ENCODE data around the gene IDE. TPM values are rescaled to one million over a fixed set of nuclear protein-coding genes. Genes with fewer than 3 reads are reported as not detected.

Gene IDE
- total and polyA plus RNA-seq, 5 donors = 13.4 to 54.1 (median 49.2) TPM

DNA sequence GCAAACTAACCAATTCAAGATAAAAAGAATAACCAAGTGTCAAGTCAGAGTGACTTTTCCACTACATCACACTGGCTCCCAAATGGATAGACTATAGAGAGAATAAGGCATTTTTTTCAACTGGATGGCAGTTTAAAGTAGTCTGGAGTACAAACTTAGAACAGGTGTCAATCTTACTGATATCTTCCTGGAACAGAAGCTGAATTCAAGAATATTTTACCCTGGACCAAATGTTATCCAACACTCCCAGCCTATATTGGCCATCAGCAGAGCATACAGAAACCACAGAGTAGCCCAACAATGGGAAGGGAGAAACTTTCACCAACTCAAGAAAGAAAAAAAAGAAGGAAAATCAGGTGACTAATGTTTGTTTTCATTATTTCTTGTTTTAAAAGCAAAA lies 11.5 kb downstream of the IDE start:
- ATAC-seq = no peak
- Histone ChIP-seq H3K9me3 (ENCODE audit: control insufficient read depth, low read length) (no peaks in the 10 kb centered on the region), H3K4me1 (ENCODE audit: control insufficient read depth, insufficient read depth, low read length) (peaks cover 2% of the 10 kb centered on the region), H3K4me3 (ENCODE audit: low read length) (no peak overlapping the region), H3K27me3 (ENCODE audit: control insufficient read depth, insufficient read depth) (no peaks in the 10 kb centered on the region), H3K27ac (ENCODE audit: low read length) (no peak overlapping the region)
- intact Hi-C loops (cut with DNase I) = no loop called here
- no peak for DNase-seq

DNA sequence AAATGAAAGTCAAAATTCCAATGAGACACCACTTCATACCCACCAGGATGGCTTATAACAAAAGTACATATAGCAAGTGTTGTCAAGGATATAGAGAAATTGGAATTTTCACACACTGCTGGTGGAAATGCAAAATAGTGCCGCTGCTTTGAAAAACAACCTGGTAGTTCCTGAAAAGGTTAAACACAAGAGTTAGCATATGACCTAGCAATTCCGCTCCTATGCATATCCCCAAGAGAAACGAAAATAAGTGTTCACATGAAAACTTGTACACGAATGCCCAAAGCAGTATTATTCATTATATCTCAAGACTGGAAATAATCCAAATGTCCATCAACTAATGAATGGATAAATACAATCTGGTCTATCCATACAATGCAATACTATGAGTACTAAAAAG lies 14.8 kb downstream of the IDE start:
- Histone ChIP-seq H3K4me3 (ENCODE audit: low read length) (no peak overlapping the region), H3K4me1 (ENCODE audit: control insufficient read depth, insufficient read depth, low read length) (no peaks in the 10 kb centered on the region), H3K27ac (ENCODE audit: low read length) (no peak overlapping the region), H3K27me3 (ENCODE audit: control insufficient read depth, insufficient read depth) (no peaks in the 10 kb centered on the region), H3K9me3 (ENCODE audit: control insufficient read depth, low read length) (peaks cover 2% of the 10 kb centered on the region)
- intact Hi-C loops (cut with DNase I) = no loop called here
- WGBS = 97% methylated on average over 4 of the region's 4 CpGs
- no peak for ATAC-seq
- no peak for DNase-seq

DNA sequence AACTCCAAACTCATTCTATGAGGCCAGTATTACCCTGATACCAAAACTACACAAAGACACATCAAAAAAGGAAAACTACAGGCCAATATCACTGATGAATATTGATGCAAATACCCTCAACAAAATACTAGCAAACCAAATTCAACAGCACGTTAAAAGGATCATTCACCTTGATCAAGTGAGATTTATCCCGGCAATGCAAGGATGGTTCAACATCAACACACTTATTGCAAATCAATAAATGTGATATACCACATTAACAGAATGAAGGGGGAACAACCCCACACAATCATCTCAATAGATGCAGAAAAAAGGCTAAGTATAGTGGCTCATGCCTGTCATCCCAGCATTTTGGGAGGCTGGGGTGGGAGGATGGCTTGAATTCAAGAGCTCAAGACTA lies 19.9 kb downstream of the IDE start:
- no peak overlapping the region for H3K27ac ChIP-seq (ENCODE audit: low read length)
- no peaks in the 10 kb centered on the region for H3K4me1 ChIP-seq (ENCODE audit: control insufficient read depth, insufficient read depth, low read length)
- intact Hi-C loops (cut with DNase I) = no loop called here
- no peaks in the 10 kb centered on the region for H3K27me3 ChIP-seq (ENCODE audit: control insufficient read depth, insufficient read depth)
- DNase-seq = no peak
- peaks cover 2% of the 10 kb centered on the region for H3K9me3 ChIP-seq (ENCODE audit: control insufficient read depth, low read length)
- no peak for ATAC-seq
- no peak overlapping the region for H3K4me3 ChIP-seq (ENCODE audit: low read length)
- WGBS = 95% methylated on average over 2 of the region's 2 CpGs

- intact Hi-C loops (cut with DNase I) = no loop called here
- no peaks in the 10 kb centered on the region for H3K27me3 ChIP-seq (ENCODE audit: control insufficient read depth, insufficient read depth)
- no peak overlapping the region for H3K4me3 ChIP-seq (ENCODE audit: low read length)
- ATAC-seq = no peak
- WGBS = 83% methylated on average over 5 of the region's 5 CpGs
- H3K4me1 ChIP-seq (ENCODE audit: control insufficient read depth, insufficient read depth, low read length) = no peaks in the 10 kb centered on the region
- peaks cover 2% of the 10 kb centered on the region for H3K9me3 ChIP-seq (ENCODE audit: control insufficient read depth, low read length)
- H3K27ac ChIP-seq (ENCODE audit: low read length) = no peak overlapping the region
- no peak for DNase-seq
Measured at GRCh38 chr10:92552310-92552709, 21.6 kb downstream of the IDE start.

DNA sequence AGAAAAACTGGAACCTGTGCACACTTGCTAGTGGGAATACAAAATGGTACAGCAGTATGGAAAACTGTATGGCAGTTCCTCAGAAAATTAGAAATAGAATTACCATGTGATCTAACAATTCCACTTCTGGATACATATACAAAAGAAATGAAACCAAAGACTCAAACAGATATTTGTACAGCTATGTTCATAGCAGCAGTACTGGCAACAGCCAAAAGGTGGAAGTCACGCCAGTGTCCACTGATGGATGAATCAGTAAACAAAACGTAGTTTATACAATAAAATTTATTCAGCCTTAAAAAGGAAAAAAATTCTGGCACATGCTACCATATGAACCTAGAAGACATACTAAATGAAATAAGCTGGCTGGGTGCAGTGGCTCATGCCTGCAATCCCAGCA lies 23.0 kb downstream of the IDE start:
- H3K27me3 ChIP-seq (ENCODE audit: control insufficient read depth, insufficient read depth) = no peaks in the 10 kb centered on the region
- H3K4me1 ChIP-seq (ENCODE audit: control insufficient read depth, insufficient read depth, low read length) = no peaks in the 10 kb centered on the region
- 63% methylated on average over 2 of the region's 2 CpGs for WGBS
- H3K27ac ChIP-seq (ENCODE audit: low read length) = no peak overlapping the region
- H3K9me3 ChIP-seq (ENCODE audit: control insufficient read depth, low read length) = peaks cover 2% of the 10 kb centered on the region
- intact Hi-C loops (cut with DNase I) = no loop called here
- DNase-seq (no peak), ATAC-seq (no peak)
- no peak overlapping the region for H3K4me3 ChIP-seq (ENCODE audit: low read length)

GRCh38 chr10:92547676-92548075 lies 26.2 kb downstream of the IDE start:
- Histone ChIP-seq H3K27ac (ENCODE audit: low read length) (no peak overlapping the region), H3K4me3 (ENCODE audit: low read length) (no peak overlapping the region), H3K4me1 (ENCODE audit: control insufficient read depth, insufficient read depth, low read length) (no peaks in the 10 kb centered on the region), H3K27me3 (ENCODE audit: control insufficient read depth, insufficient read depth) (no peaks in the 10 kb centered on the region), H3K9me3 (ENCODE audit: control insufficient read depth, low read length) (no peaks in the 10 kb centered on the region)
- intact Hi-C loops (cut with DNase I) = no loop called here
- ATAC-seq (no peak), DNase-seq (no peak)
- WGBS = 89% methylated on average over 4 of the region's 4 CpGs

- H3K4me1 ChIP-seq (ENCODE audit: control insufficient read depth, insufficient read depth, low read length) = no peaks in the 10 kb centered on the region
- H3K27ac ChIP-seq (ENCODE audit: low read length) = no peak overlapping the region
- no peaks in the 10 kb centered on the region for H3K9me3 ChIP-seq (ENCODE audit: control insufficient read depth, low read length)
- ATAC-seq = no peak
- H3K27me3 ChIP-seq (ENCODE audit: control insufficient read depth, insufficient read depth) = no peaks in the 10 kb centered on the region
- intact Hi-C loops (cut with DNase I) = no loop called here
- no peak overlapping the region for H3K4me3 ChIP-seq (ENCODE audit: low read length)
- no peak for DNase-seq
- 94% methylated on average over 1 of the region's 1 CpG for WGBS
Measured at GRCh38 chr10:92545556-92545955, 28.3 kb downstream of the IDE start.

DNA sequence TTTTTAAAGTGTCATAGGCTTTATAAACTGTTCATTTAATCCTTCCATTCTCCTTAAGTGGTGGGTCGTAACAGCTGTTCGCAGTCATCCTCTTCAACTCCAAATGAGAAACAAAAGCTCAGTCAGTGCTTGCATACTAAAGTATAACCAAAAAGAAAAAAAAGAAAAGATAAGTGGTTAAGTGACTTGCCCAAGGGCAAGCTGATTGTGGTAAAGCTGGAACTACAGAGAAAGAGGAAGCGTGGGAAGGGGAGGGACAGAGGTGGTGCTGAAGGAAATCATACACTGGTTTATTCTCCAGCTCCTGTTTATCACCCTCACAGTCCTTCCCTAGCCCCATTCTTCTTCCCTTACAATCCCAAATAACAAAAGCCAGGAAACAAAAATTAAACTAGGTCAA lies 29.6 kb downstream of the IDE start:
- Histone ChIP-seq H3K4me1 (ENCODE audit: control insufficient read depth, insufficient read depth, low read length) (no peaks in the 10 kb centered on the region), H3K27me3 (ENCODE audit: control insufficient read depth, insufficient read depth) (no peaks in the 10 kb centered on the region), H3K9me3 (ENCODE audit: control insufficient read depth, low read length) (no peaks in the 10 kb centered on the region), H3K27ac (ENCODE audit: low read length) (no peak overlapping the region), H3K4me3 (ENCODE audit: low read length) (no peak overlapping the region)
- 79% methylated on average over 3 of the region's 3 CpGs for WGBS
- peak in 1 of 2 donors; percentile 55 for ATAC-seq
- intact Hi-C loops (cut with DNase I) = no loop called here
- DNase-seq = no peak

GRCh38 chr10:92542458-92542857 lies 31.4 kb downstream of the IDE start:
- intact Hi-C loops (cut with DNase I) = no loop called here
- no peak for DNase-seq
- Histone ChIP-seq H3K27ac (ENCODE audit: low read length) (no peak overlapping the region), H3K27me3 (ENCODE audit: control insufficient read depth, insufficient read depth) (no peaks in the 10 kb centered on the region), H3K9me3 (ENCODE audit: control insufficient read depth, low read length) (no peaks in the 10 kb centered on the region), H3K4me1 (ENCODE audit: control insufficient read depth, insufficient read depth, low read length) (no peaks in the 10 kb centered on the region), H3K4me3 (ENCODE audit: low read length) (no peak overlapping the region)
- ATAC-seq = no peak
- 95% methylated on average over 5 of the region's 5 CpGs for WGBS

GRCh38 chr10:92541583-92541982 lies 32.3 kb downstream of the IDE start:
- no peak for DNase-seq

GRCh38 chr10:92538231-92538958 lies 35.5 kb downstream of the IDE start:
- ATAC-seq (no peak), DNase-seq (no peak)
- WGBS = 66% methylated on average over 4 of the region's 4 CpGs
- H3K27me3 ChIP-seq (ENCODE audit: control insufficient read depth, insufficient read depth) = no peaks in the 10 kb centered on the region
- intact Hi-C loops (cut with DNase I) = no loop called here
- no peaks in the 10 kb centered on the region for H3K9me3 ChIP-seq (ENCODE audit: control insufficient read depth, low read length)
- H3K27ac ChIP-seq (ENCODE audit: low read length) = no peak overlapping the region
- H3K4me1 ChIP-seq (ENCODE audit: control insufficient read depth, insufficient read depth, low read length) = no peaks in the 10 kb centered on the region
- H3K4me3 ChIP-seq (ENCODE audit: low read length) = no peak overlapping the region

More at GRCh38 chr10:92541583-92541982, 32.3 kb downstream of the IDE start:
- no peak for ATAC-seq
- Histone ChIP-seq H3K9me3 (ENCODE audit: control insufficient read depth, low read length) (no peaks in the 10 kb centered on the region), H3K27me3 (ENCODE audit: control insufficient read depth, insufficient read depth) (no peaks in the 10 kb centered on the region), H3K4me1 (ENCODE audit: control insufficient read depth, insufficient read depth, low read length) (no peaks in the 10 kb centered on the region), H3K4me3 (ENCODE audit: low read length) (no peak overlapping the region), H3K27ac (ENCODE audit: low read length) (no peak overlapping the region)
- intact Hi-C loops (cut with DNase I) = no loop called here

All from right cardiac atrium (tissue), 5 donors.